DMS153 treated with DMSO at 0.1 percent for 48 hours (cell line): Measurements from ENCODE around the gene TUT1.
"Not testable (repeated sequence)": the region's sequence is repeated elsewhere in the genome, so short reads cannot be mapped to it uniquely, and the experiment has no call there.

Experiments
- DNase-seq: peaks from one replicate; lab custom pipeline; 2025; ENCODE audit not compliant: unreplicated experiment; lab: John Stamatoyannopoulos, UW

TUT1 gene

DNA sequence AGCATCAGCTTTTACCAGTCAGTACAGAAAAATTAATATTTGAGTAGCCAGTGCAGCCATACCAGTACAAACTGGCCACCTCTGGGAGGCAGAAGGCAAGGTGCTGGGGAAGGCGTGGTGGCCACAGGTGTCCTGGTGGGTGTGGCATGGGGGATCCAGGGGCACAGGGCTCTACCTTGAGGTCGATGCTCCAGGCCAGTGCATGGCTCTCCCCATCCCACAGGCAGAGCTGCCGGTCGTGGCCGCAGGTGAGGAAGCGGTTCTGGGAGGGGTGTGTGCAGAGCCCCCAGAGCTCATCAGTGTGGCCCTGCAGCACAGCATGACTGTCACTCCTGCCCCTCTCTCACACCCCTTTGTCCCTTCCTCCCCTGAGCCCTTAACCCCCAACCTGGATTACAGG lies 14.1 kb upstream of the TUT1 start:
- DNase-seq = no peak

DNA sequence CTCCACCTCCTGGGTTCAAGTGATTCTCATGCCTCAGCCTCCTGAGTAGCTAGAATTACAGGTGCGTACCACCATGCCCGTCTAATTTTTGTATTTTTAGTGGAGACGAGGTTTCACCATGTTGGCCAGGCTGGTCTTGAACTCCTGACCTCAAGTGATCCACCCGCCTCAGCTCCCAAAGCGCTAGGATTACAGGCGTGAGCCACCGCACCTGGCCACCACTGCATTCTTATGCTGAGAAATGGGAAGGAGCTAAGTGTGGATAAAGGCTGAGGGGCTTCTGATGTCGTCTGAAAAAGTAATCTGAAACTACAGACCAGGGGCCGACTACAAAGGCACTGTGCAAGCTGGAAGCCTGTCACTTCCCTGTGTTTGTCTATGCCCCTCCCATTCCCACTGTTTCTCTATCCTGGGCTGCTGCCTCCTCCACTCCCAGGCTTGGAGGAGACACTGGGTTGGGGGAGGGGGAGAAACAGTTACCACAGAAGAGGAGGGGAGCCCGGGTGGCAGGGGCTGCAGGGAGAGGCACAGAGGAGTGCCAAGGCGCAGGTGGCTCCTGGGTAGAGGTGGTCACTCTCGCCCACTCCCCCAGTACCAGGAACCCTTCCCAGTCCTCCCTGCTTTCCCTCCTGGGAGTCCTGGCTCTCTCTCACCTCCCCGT lies 13.3 kb upstream of the TUT1 start:
- DNase-seq = no peak

DNA sequence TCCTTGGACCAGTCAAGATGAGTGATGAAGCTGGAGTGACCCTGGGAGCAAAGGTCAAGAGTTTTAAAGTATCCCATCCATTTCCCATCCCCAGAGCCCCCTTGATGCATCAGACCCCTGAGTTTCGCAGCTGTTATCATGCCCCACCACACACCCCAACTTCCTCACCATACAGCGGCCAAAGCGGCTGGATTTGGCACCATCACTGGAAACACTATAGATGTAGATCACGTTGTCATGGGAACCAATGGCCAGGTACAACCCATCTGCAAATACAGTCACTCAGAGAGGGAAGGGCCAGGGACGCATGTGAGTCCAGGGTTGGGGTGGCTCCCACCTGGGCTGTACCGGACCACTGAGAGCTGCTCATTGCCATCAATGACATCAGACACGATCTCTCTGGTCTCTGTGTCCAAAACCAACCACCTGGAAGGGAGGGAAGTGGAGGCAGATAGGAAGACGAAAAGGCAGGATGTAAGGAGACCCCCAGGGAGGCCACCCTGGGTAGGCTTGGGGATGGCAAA lies 12.5 kb upstream of the TUT1 start:
- no peak for DNase-seq

DNA sequence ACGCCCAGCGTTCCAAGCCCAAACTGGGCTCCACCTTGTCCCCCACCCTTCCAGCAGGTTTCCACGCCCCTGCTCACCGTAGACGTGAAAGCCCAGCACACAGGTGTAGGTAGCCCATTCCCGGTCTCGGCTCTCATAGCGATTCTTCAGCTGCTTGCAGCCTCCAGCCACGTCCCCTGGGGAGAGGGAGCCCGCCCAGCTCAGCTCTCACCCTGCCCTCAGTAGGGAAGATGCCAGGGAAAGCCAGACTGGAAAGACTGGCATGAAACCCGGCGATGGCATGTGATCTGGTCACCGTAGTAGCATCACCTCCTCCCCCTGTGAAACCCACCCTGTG lies 11.7 kb upstream of the TUT1 start:
- no peak for DNase-seq

DNA sequence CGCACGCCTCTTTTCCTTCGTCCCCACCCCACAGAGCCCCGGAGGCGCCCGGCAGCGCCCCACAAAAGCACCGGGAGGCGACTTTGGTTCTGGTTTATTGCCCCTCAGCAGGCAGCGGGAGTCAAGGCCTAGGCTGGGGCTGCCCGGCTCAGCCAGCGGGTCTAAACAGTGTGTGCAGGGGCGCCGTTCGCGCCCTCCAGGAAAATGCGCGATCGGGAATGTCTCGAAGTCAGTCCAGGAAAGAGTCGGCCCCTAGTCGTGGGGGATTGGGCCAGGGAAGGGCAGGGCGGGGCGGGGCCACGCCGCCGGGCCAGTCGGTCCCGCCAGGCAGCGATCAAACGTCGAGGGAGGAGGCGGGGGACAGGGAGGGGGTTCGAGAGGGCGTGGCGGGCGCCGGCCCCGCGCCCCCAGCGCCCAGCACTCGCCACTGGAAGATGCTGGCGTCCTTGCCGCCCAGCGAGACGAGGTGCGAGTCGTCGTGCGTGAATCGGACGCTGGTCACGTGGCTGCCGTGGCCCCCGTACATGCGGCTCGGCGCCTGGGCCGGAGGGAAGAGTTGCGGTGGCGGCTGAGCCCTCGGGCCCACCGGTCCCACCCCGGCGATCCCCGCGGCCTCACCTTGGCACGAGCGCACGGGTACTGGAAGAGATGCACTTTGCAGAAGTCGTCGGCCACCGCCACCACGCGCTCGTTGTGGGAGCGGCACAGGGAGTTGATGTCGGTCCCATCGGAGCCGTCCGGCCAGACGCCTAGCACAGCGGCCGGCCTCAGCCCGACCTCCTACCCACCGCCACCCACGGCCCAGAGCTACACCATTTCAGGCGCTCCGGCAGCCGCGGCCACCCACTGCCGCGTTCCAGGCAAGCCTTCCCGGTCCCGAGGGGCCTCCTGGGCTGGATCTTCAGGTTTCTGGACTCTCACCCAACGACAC lies 11.1 kb upstream of the TUT1 start:
- DNase-seq = peak; percentile 67

DNA sequence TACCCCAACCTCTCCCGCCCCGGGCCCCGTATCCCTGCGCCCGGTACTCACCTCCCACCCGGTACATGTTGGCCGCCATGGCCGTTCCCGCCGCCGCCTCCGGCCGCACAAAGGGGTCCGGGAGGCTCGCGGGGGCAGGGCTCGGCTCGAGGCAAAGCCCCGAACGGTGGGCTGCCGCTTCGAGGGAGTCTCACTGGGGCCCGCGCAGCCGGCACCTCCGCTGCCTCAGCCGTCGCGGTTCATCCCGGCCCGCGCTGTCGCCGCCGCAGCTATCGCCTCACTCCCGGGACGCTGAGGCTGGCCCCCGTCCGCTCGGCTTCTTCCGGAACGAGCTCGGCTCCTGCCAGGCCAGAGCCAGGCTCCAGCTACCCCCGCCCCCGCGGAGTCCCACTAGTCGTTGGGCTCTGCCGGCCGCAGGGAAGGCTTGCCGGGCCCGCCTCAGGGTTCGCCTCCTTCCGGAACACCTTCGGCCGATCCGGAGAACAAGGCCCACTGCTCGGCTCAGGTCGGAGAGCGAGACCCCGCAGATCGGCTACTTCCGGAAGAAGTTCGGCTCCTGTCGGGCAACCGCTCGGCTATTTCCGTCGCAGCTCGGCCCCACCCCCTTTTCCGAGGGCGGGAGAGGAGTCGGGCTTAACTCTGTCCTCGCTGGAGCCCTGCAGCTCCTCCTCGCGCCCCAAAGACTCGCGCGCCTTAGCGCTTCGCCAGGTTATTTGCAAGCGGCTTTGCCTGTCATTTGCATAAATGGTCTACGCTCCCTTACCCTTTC lies 10.2 kb upstream of the TUT1 start, which contains the start of gene MTA2:
Gene MTA2 (minus strand): TSS at position 494 of the 769 bp plus-strand sequence. CDS start 415 bp downstream, at position 79.
- peak; percentile 97 for DNase-seq

DNA sequence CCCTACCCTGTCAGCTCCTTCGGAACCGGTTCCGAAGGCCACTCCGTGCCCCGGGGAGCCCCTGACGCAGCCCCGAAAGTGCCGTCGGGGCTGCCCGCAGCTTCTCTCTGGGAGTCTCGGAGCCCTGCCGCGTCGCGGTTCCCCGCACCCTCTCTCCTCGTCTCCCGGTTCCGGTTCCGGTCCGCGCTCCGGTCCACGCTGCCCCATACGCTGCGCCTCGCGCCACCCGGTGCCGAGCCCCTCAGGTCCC lies 9.7 kb upstream of the TUT1 start:
- DNase-seq = no peak

DNA sequence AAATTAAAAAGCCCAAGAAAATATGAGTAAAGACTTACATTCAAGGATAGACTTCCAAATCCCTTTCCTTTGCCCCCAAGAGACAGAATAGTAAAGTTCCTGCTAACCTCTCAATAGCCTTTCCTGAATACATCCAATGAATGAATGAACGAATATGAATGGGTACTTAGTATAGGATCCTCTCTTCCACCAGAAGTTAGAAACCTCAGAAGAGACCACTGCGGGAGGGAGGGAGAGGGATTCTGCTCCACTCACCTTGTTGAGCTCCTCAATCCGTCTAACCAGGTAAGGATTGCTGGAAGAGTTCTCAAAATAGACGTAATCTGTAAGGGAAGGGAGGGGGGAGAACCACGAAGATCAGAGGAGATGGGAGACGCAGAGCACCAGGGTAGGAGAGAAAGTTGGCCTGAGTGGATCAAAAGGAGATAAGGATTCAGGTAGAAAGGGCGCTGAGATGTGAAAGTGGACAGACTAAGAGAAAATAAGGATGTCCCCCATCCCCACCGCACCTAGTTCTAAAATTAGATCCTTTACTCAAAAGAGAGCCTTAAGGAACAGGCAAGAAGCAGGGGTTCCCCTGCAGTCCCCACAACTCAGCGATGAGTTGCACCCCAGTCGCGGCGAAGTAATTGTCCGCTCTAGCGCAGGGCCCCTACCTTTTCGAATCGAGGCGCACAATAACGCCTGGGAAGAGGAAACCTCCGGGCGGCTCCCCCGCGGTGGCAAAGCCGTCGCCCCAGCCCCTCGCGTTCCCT lies 9.2 kb upstream of the TUT1 start:
- DNase-seq = no peak

DNA sequence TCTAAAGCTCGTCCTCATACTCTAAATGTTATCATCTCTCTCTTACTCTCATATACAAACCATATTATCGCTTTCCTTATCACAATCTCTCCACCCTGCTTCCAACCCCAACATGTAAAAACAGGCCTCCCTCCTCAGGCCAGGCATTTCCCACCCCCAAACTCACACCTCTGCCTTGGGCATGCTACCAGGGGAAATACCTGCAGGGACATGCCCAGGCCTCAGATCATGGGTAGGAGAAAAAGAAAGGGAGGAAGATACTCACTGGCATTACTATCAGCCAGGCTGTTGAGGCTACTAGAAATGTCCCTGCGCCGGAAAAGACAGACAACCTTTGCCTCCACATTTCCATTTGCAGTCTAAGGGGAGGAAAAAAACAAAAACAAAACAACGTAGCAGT lies 8.6 kb upstream of the TUT1 start:
- no peak for DNase-seq

DNA sequence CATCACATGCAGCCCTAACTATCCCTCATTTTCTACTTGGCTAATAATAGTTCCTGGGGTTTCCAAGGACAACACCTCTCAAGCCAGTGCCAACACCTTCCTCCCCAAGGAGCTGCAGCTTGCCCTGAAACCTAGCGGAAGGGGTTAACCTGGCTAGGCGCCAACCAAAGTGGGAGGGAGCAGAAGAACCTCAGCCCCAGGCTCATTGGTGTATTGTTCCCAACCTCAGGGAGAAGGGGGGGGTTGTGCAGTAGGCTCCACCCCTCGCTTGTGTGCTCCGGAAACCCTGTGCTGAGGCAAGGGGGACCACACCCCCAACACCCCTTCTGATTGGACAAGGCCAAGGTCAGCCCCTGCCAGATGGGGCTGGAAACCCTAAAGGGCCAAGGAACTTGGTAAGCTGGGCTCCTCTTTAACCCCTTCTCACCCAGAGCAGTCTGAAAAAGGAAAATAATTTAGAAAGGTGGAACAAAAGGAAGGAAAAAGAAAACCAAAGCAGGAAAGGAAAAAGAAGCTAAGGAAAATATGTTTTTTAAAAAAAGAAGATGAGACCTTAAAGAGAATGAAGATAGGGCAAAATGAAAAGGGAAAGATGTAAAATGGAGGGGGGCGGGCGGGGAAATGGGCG lies 7.9 kb upstream of the TUT1 start:
- DNase-seq = peak; percentile 27

DNA sequence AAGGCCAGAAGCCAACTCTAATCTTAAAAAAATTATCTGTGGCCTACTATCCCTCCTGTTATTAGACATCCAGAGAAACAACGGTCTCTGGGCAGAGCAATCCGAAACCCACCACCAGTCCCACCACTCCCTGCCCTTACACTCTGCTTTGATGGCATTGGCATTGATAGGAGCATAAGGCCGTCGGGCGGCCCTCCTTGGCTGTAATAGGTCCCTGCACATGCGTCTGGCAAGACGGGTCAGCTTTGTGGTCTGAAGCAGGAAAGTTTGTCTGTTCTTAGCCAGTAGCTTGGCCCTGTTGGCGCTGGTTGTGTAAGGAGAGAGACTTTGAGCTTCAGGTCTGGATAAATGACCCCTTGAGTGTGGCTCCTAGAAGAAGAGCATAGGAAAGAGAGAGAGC lies 3.8 kb upstream of the TUT1 start:
- no peak for DNase-seq

DNA sequence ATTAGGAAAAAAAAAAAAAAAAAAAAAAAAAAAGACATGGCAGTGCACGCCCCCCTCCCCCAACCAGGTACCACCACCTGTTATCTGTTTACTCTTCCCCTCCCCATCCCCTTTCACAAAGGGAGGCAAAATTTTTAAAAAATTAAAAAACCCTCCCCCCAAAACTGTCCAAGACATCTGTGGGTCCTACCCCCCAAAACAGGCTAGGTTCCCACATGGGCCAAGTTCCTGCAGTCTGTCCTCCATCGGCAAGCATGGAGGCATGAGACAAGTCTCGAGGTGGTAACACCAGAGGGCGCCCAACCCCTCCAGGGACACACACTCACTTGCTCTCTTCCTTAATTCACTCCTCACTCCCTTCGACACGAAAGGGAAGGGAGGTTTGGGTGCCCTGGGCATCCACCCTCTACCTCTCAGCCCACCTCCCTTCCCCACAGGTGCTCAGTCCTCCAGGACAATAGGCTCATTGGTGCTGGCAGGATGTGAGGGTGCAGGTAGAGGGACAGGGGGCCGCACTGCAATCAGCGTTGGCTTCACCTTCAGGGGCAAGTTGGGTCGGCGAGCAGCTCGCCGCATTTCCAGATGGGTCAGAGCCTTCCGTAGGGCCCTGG lies 2.2 kb upstream of the TUT1 start:
- DNase-seq = peak; percentile 51

DNA sequence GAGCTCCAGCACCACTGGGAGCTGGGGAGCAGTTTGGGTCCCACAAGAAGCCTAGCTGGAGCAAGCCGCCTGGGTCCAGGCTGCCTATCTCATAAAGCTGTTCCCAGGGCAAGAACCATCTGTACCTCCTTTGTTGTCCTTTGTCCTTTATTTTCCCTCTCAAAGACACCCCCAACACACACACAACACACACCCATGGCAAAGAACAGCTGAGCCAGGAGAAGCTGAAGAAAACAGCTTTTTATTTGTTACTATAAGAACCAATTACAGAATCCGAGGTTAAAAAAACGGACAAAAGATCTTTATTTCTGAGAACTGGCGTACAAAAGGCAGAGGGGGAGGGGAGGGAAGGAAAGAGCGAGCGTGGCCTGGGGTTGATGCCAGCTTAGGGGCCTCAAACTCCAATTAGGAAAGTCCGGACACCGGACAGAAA lies 1.7 kb upstream of the TUT1 start:
- DNase-seq = no peak

DNA sequence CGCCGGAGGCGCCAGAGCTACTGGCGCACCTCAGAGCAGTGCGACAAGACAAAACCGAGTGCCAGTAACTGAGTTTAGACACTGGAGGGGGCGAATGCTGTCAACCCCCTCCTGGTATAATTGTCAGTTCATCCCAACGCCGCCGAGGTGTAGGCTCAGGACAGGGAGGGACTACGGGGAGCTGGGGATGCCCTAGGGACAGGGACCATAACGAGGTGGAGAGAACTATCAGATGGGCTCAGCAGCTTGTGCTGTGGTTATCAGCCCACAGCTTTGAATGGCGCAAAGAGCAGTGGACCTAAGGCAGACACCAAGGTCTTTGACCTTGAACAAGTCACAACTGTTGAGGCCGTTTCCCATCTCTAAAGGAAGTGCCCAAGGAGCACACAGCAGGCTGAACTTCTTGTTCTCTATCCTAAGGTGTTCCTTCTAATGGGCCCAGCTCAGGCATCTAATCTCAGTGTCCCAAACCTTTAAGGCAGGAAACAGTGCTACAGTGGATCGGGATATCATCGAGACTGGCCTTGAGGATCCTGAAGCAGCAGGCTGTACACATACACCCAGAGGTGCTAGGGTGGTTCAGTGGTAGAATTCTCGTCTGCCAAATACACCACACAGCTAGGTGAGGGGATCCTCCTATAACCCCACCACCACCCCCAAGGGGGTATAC lies 958 bp upstream of the TUT1 start:
- DNase-seq = no peak

DNA sequence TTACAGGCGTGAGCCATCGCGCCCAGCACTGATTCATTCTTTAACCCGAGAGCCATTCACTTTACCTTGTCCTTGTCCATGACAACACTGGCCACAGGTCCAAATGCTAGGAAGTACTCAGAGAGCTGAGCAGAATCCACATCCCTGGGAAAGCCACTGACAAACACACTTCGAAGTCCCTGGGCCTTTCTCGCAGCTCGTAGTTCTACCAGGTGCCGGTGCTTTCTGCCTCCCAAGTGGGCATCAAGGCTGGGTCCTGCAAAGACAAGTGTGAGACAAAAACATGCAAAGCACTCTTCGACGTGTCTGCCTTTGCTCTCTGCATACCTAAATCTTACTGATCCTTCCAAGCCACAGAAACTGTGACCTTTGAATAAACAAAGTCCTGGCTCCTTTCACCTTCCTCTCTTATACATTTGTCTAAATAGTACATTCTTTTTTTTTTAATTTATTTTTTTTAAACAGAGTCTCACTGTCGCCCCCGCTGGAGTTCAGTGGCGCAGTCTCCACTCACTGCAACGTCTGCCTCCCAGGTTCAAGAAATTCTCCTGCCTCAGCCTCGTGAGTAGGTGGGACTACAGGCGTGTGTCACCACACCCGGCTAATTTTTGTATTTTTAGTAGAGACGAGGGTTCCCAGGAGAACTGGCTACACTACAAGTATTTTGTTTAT lies 2.2 kb downstream of the TUT1 start:
- DNase-seq = no peak

DNA sequence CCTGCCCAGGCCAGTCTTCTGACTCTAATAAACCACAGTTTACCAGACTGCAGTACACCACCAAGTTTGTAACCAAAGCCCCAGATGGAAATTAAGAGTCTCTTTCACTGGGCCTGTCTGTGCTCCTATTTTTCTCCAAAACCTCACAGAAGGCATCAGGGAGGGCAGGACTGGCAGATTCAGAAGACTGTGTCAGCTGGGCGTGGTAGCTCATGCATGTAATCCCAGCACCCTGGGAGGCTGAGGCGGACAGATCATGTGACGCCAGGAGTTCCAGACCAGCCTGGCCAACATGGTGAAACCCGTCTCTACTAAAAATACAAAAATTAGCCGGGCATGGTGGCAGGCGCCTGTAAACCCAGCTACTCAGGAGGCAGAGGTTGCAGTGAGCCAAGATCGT lies 6.0 kb downstream of the TUT1 start:
- not testable (repeated sequence) for DNase-seq

DNA sequence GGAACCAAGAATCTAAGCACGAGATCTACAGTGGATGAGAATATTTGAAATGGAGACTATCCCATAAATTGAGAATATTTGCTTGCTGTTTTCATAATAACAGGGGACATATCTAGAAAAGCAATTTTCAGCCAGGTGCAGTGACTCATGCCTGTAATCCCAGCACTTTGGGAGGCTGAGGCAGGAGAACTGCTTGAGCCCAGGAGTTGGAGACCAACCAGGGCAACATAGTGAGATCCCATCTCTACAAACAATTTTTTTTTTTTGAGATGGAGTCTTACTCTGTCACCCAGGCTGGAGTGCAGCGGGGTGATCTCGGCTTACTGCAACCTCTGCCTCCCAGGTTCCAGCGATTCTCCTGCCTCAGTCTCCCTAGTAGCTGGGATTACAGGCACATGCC lies 9.6 kb downstream of the TUT1 start:
- DNase-seq = not testable (repeated sequence)

DNA sequence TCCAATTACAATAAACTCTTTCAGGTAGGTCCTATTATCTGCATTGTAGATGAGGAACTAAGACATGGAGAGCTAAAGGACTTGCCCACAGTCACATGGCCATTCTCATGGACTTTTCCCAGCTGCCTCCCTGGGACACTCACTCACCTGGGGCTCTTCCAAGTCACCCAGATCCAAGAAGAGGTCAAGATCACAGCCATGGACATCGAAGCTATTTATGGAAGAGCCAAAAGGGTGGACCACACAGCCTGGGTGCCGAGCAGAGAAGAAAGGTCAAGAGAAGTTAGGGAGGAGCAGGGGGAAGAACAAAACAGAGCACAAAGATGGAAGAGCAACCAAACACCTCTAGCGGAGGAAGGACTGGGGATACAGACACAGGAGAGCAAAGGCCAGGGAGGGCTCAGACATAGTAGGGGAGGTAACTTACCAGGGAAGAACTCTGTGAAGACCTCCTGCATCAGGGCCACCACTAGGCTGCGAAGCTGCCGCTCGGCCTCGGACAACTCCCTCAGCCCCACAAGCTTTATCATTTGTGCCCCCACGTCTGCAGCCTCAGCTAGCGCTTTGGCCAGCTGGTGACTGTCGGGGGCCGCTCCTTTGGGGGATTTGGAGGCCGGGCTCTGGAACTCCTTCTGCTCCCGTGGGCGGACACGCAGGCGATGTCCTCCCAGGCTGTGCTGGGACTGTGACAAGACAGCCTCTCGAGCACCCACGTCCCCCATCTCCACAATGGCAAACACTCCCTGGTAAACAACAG lies 10.2 kb downstream of the TUT1 start:
- DNase-seq = no peak
